SK-N-MC (cell line): ENCODE measurements around the gene SASH1.
A peak's percentile ranks its signal among the peaks of the same experiment; 100 is the strongest.

Experiments
- DNase-seq: peaks from one replicate; pipeline ENCODE4 v3.0.0-alpha.2; 2011; ENCODE audit warnings: low read depth, low spot score
- H3K27ac ChIP-seq: fragments of 200-600 bp; sonication (generic); 2 replicates; pipeline ENCODE4 v1.5.1; 2016; ENCODE audit warnings: mixed run types
- H3K36me3 ChIP-seq: fragments of 200-600 bp; sonication (generic); 2 replicates; pipeline ENCODE4 v1.6.1; 2017; ENCODE audit warnings: antibody characterized with exemption, low read length, mixed read lengths; ENCODE audit not compliant: insufficient read depth
- H3K4me3 ChIP-seq: fragments of 200-600 bp; sonication (generic); 2 replicates; pipeline ENCODE4 v1.5.1; 2016
- H3K9ac ChIP-seq: fragments of 200-600 bp; sonication (generic); 2 replicates; pipeline ENCODE4 v1.8.0; 2017; ENCODE audit warnings: mixed run types, mixed read lengths; ENCODE audit not compliant: insufficient read length
- H3K9me3 ChIP-seq: fragments of 200-600 bp; sonication (generic); 2 replicates; pipeline ENCODE4 v1.6.1; 2017; ENCODE audit warnings: low read depth, mild to moderate bottlenecking, antibody characterized with exemption, low read length, moderate library complexity, mixed read lengths
- EZH2 ChIP-seq: fragments of 200-600 bp; sonication (generic); IDR thresholded peaks from one replicate; pipeline ENCODE4 v1.6.1; 2017; ENCODE audit warnings: antibody characterized with exemption
- FOXP2 ChIP-seq: optimal IDR thresholded peaks from 2 replicates; pipeline ENCODE3; 2011; ENCODE audit warnings: mild to moderate bottlenecking, moderate library complexity; ENCODE audit not compliant: insufficient read depth; ENCODE audit errors: extremely low read length, control extremely low read depth
- POLR2AphosphoS5 ChIP-seq: IDR thresholded peaks from 2 replicates; pipeline ENCODE4 v1.6.1; 2012; ENCODE audit warnings: mild to moderate bottlenecking, low read depth, low read length, borderline replicate concordance

The SASH1 gene

DNA sequence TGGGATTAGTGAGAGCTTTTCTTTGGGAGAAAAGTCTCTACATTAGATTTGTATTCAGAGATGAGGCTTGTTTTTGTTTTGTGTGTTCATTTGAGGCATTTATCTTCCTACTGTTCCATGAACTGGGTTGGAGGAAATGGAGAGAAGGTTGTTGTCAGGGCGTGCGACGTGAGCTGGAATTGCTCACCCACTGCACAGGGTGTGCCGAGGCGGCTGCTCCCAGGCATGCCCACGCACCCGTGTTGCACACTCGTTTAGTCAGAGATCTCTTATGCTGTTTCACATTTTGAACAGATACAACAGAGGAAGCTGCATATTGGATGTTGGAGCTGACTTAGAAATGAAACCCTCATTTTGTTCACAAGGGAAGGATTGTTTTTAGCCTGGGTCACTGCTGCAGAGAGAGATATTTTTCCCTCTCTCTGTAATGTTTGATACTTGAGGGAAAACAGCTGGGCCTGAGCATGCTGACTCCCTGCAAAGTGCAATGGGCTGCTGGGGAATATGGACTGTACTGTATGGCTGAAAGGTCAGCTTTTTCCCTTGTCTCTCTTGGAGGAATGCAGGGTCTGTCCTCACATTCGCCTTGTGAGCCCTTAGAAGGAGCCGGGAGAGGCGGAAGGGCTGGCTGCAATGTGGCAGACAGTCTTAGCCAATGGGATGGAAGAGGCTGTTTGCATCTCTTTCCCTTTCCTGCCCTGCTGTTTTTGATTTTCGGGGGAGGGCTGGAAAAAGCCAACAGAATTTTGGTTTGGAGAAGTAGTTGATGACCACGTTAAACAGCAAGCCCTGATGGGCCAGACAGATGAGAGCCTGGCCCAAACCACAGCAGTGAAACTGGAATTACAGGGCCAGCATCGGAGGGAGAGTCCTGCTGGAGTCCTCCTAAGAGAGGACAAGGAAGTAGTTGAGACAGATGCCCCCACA lies 170.8 kb downstream of the SASH1 start:
- H3K9me3 ChIP-seq = no peaks in the 10 kb centered on the region
- H3K4me3 ChIP-seq = no peak overlapping the region
- TF ChIP-seq EZH2 (no peak), FOXP2 (no peak), POLR2AphosphoS5 (no peak)
- H3K36me3 ChIP-seq = no peaks in the 10 kb centered on the region; the same call in 1 of the 2 replicates
- H3K9ac ChIP-seq = no peak overlapping the region
- DNase-seq = no peak
- H3K27ac ChIP-seq = no peak overlapping the region

GRCh38 chr6:148514091-148514845 lies 171.6 kb downstream of the SASH1 start:
- no peak for DNase-seq
- Histone ChIP-seq H3K36me3 (no peaks in the 10 kb centered on the region; the same call in 1 of the 2 replicates), H3K9me3 (no peaks in the 10 kb centered on the region), H3K27ac (no peak overlapping the region), H3K4me3 (no peak overlapping the region), H3K9ac (no peak overlapping the region)
- TF ChIP-seq EZH2 = no peak
- TF ChIP-seq FOXP2 = no peak
- TF ChIP-seq POLR2AphosphoS5 = no peak

GRCh38 chr6:148516217-148516616 lies 173.6 kb downstream of the SASH1 start:
- no peak overlapping the region for H3K27ac ChIP-seq
- TF ChIP-seq POLR2AphosphoS5 (no peak), EZH2 (no peak), FOXP2 (no peak)

GRCh38 chr6:148516617-148517016 lies 174.0 kb downstream of the SASH1 start:
- no peak overlapping the region for H3K9ac ChIP-seq
- no peak for TF ChIP-seq EZH2
- no peak for TF ChIP-seq FOXP2
- TF ChIP-seq POLR2AphosphoS5 = no peak
- DNase-seq = no peak
- no peak overlapping the region for H3K4me3 ChIP-seq
- no peak overlapping the region for H3K27ac ChIP-seq
- H3K9me3 ChIP-seq = no peaks in the 10 kb centered on the region
- peaks cover 12% of the 10 kb centered on the region; the same call in 1 of the 2 replicates for H3K36me3 ChIP-seq

More at GRCh38 chr6:148516217-148516616, 173.6 kb downstream of the SASH1 start:
- H3K4me3 ChIP-seq = no peak overlapping the region
- H3K9me3 ChIP-seq = no peaks in the 10 kb centered on the region
- no peak overlapping the region for H3K9ac ChIP-seq
- DNase-seq = no peak
- peaks cover 10% of the 10 kb centered on the region; the same call in 1 of the 2 replicates for H3K36me3 ChIP-seq

- no peak overlapping the region for H3K4me3 ChIP-seq
- H3K9ac ChIP-seq = no peak overlapping the region
- no peak overlapping the region for H3K27ac ChIP-seq
- H3K36me3 ChIP-seq = peaks cover 15% of the 10 kb centered on the region
- TF ChIP-seq EZH2 (no peak), FOXP2 (no peak), POLR2AphosphoS5 (no peak)
- no peaks in the 10 kb centered on the region for H3K9me3 ChIP-seq
- DNase-seq = no peak
Measured at GRCh38 chr6:148517470-148517869, 174.8 kb downstream of the SASH1 start.

DNA sequence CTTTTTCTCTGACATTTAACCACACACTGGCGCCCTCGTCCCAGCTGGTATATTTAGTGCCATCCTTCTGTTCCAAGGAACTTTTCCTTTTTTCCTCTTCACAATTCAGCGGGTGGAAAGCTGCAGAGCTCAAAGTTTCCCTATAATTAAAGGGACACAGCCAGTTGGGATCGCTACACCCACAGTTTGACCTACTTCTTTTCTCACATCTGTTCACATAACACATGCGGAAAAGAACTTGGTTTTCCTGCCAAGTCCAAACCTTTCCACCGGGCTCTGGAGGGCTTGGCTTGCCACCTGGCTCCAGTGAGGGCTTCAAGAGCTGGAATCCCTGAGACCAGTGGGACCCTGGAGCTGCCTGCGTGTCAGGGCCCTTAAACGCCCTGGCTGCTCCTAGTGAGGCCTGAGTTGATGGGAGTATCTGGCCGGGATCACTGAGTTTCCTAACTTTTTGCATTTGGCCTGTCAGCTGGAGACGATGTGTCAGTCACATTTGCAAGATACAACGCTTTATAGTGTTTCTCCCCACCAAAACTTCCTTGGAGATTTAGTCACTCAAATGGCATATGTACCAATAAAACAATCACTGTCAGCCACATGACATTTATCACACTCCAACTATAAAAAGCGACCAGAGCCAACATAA lies 176.0 kb downstream of the SASH1 start:
- Histone ChIP-seq H3K9ac (no peak overlapping the region), H3K4me3 (no peak overlapping the region), H3K27ac (no peak overlapping the region), H3K36me3 (peaks cover 15% of the 10 kb centered on the region), H3K9me3 (no peaks in the 10 kb centered on the region)
- no peak for DNase-seq
- TF ChIP-seq POLR2AphosphoS5 (no peak), EZH2 (no peak), FOXP2 (no peak)

DNA sequence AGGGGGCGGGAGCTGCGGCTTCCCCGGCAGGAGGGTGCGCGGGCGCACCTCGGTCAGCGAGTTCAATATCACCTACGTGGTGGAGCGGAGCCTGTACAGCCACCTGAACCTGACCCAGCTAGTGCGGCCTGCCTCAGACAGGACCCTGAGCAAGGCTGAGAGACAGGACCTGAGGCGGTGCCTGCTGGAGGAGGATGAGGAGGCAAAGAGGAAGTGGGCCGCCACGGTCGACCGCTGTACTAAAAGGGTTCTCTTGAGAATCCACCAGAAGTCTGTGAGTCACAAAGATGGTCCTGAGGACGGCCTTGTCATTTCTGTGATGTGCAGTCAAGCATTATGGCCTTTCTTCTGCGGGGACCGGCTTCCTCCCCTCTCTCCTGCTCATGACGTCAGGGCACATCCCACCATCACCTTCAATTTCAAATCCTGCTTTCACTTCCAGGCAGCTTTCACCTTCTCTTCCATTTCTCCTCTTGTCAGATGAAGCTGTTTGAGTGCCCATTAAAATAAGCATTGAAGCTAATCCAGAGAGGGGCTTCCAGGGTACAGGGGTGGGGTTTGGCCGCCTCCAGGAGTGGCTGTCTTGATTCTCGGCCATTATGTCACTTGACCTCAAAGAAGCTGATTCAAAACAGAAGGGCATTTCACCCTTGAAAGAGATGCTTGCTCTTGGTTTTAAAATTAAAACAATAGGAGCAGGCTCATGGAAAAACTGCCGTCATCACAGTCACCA lies 177.6 kb downstream of the SASH1 start:
- Histone ChIP-seq H3K36me3 (peaks cover 17% of the 10 kb centered on the region), H3K9ac (no peak overlapping the region), H3K4me3 (no peak overlapping the region), H3K27ac (0 out of 2 replicates have a peak overlapping the region, but pooled peaks have one; percentile 26), H3K9me3 (no peaks in the 10 kb centered on the region)
- no peak for DNase-seq
- TF ChIP-seq FOXP2 = no peak
- no peak for TF ChIP-seq POLR2AphosphoS5
- no peak for TF ChIP-seq EZH2
